ENCODE data around the gene CLN5. TPM values are rescaled to one million over a fixed set of nuclear protein-coding genes. Genes with fewer than 3 reads are reported as not detected.
A peak's percentile ranks its signal among the peaks of the same experiment; 100 is the strongest.

The CLN5 gene
- total and polyA plus RNA-seq, 7 donors = 7.8 to 29.3 (median 14.0) TPM

GRCh38 chr13:77038907-77039480 is 47.1 kb downstream of the CLN5 start:
- Histone ChIP-seq H3K4me1 (peaks cover 0 to 13% (median 6%) of the 10 kb centered on the region in 4 donors), H3K36me3 (no peaks in the 10 kb centered on the region), H3K27ac (no peak overlapping the region), H3K4me3 (no peak overlapping the region), H3K9me3 (no peaks in the 10 kb centered on the region), H3K27me3 (no peaks in the 10 kb centered on the region)
- intact Hi-C loops (cut with DNase I) = no loop called here
- DNase-seq = no peak
- TF ChIP-seq EP300 (IDR thresholded peaks at IDR 0.05) = no peak
- no peak for TF ChIP-seq CTCF (IDR thresholded peaks at IDR 0.05)
- TF ChIP-seq POLR2A (IDR thresholded peaks at IDR 0.05) = no peak
- TF ChIP-seq POLR2AphosphoS5 (IDR thresholded peaks at IDR 0.05) = no peak
- 25 to 54% methylated on average over 5 of the region's 5 CpGs for WGBS, 2 donors

GRCh38 chr13:77040076-77040475 is 48.2 kb downstream of the CLN5 start:
- H3K27me3 ChIP-seq = no peaks in the 10 kb centered on the region
- TF ChIP-seq EP300 (IDR thresholded peaks at IDR 0.05) (no peak), CTCF (IDR thresholded peaks at IDR 0.05) (no peak), POLR2AphosphoS5 (IDR thresholded peaks at IDR 0.05) (no peak), POLR2A (IDR thresholded peaks at IDR 0.05) (no peak)
- no peak overlapping the region for H3K4me3 ChIP-seq
- peaks cover 0 to 13% (median 6%) of the 10 kb centered on the region in 4 donors for H3K4me1 ChIP-seq
- no peak overlapping the region for H3K27ac ChIP-seq
- no peak for DNase-seq
- 96 to 97% methylated on average over 7 of the region's 7 CpGs for WGBS, 2 donors
- intact Hi-C loops (cut with DNase I) = no loop called here
- no peaks in the 10 kb centered on the region for H3K9me3 ChIP-seq
- H3K36me3 ChIP-seq = peaks cover 0 to 5% (median 1%) of the 10 kb centered on the region in 4 donors

- 92 to 97% methylated on average over 9 of the region's 9 CpGs for WGBS, 2 donors
Observed at GRCh38 chr13:77040835-77041234, 49.0 kb downstream of the CLN5 start.

GRCh38 chr13:77042566-77043177 is 50.8 kb downstream of the CLN5 start:
- H3K27ac ChIP-seq = peak overlapping the region in 3 of 4 donors; percentile 10 to 61 (median 50)
- H3K27me3 ChIP-seq = no peaks in the 10 kb centered on the region
- intact Hi-C loops (cut with DNase I) = no loop called here
- H3K4me1 ChIP-seq = peaks cover 0 to 13% (median 6%) of the 10 kb centered on the region in 4 donors
- peak in 1 of 4 donors; percentile 33 for TF ChIP-seq POLR2AphosphoS5 (IDR thresholded peaks at IDR 0.05)
- no peak for TF ChIP-seq EP300 (IDR thresholded peaks at IDR 0.05)
- TF ChIP-seq CTCF (IDR thresholded peaks at IDR 0.05) = no peak
- TF ChIP-seq POLR2A (IDR thresholded peaks at IDR 0.05) = no peak
- peaks cover 0 to 18% (median 5%) of the 10 kb centered on the region in 4 donors for H3K36me3 ChIP-seq
- H3K9me3 ChIP-seq = no peaks in the 10 kb centered on the region
- DNase-seq = no peak
- H3K4me3 ChIP-seq = no peak overlapping the region
- 40 to 59% methylated on average over 5 of the region's 5 CpGs for WGBS, 2 donors

More at GRCh38 chr13:77040835-77041234, 49.0 kb downstream of the CLN5 start:
- TF ChIP-seq CTCF (IDR thresholded peaks at IDR 0.05) (no peak), POLR2A (IDR thresholded peaks at IDR 0.05) (no peak)
- Histone ChIP-seq H3K4me3 (no peak overlapping the region), H3K27ac (no peak overlapping the region), H3K9me3 (no peaks in the 10 kb centered on the region), H3K4me1 (peaks cover 0 to 13% (median 6%) of the 10 kb centered on the region in 4 donors), H3K36me3 (peaks cover 0 to 7% (median 3%) of the 10 kb centered on the region in 4 donors), H3K27me3 (no peaks in the 10 kb centered on the region)
- intact Hi-C loops (cut with DNase I) = no loop called here
- DNase-seq = no peak

All from sigmoid colon (tissue), 7 donors.